Neutrophil (primary cell): Measurements from ENCODE around the gene ZSCAN10.
A peak's percentile ranks its signal among the peaks of the same experiment; 100 is the strongest.

ENCODE experiments used
- H3K27ac ChIP-seq: fragments of 200-600 bp; sonication (generic); 2 replicates; pipeline ENCODE4 v1.5.1; 2016; ENCODE audit warnings: mild to moderate bottlenecking, moderate library complexity
- H3K27me3 ChIP-seq: fragments of 200-600 bp; sonication (generic); 2 replicates; pipeline ENCODE4 v1.6.0; 2016; ENCODE audit warnings: mild to moderate bottlenecking
- H3K36me3 ChIP-seq: fragments of 200-600 bp; sonication (generic); 2 replicates; pipeline ENCODE4 v1.5.1; 2017
- H3K4me1 ChIP-seq, 2 experiments: fragments of 200-600 bp in 1 of 2; sonication (generic) in 1 of 2; 1 replicate in 1 of 2; 2 replicates in 1 of 2; pipeline versions ENCODE4 v1.5.1 to v1.6.1; 2013 to 2016; ENCODE audit warnings: low read depth in 1 of 2, low read length in 1 of 2, mild to moderate bottlenecking in 1 of 2, moderate library complexity in 1 of 2; ENCODE audit not compliant: control insufficient read depth in 1 of 2, insufficient read depth in 1 of 2
- H3K4me3 ChIP-seq, 2 experiments: fragments of 200-600 bp in 1 of 2; sonication (generic) in 1 of 2; 1 replicate in 1 of 2; 2 replicates in 1 of 2; pipeline ENCODE4 v1.5.1; 2013 to 2016; ENCODE audit warnings: low read depth in 1 of 2, low read length in 1 of 2, mild to moderate bottlenecking in 1 of 2, moderate library complexity in 1 of 2
- H3K9me3 ChIP-seq: fragments of 200-600 bp; sonication (generic); 2 replicates; pipeline ENCODE4 v1.5.1; 2016
- CTCF ChIP-seq: fragments of 200-600 bp; sonication (generic); IDR thresholded peaks from 2 replicates; pipeline ENCODE4 v1.5.1; 2016; ENCODE audit warnings: antibody characterized with exemption

ZSCAN10 gene

DNA sequence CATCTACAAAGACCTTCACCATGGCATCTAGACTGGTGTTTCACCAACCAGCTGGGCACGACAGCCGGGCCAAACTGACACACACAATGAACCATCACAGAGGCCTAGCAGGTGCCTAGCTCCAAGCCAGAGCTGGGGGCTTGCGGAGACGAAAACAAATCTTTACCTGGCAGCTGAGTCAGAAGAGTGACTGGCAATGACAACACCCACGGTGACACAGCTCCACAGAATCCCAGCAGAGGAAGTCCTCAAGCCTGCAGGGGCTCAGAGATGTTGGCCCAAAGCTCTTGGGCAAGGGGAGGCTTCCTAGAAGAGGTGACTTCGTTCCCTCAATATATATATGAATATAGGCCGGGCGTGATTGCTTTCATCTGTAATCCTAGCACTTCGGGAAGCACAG is 47.6 kb downstream of the ZSCAN10 start:
- peaks cover 66% of the 10 kb centered on the region for H3K36me3 ChIP-seq
- H3K4me3 ChIP-seq, result peak overlapping the region; percentile 99
- peaks cover 81 to 91% of the 10 kb centered on the region in 2 experiments for H3K4me1 ChIP-seq
- no peaks in the 10 kb centered on the region for H3K27me3 ChIP-seq
- peak overlapping the region; percentile 94 for H3K27ac ChIP-seq
- H3K9me3 ChIP-seq, result no peaks in the 10 kb centered on the region
- TF ChIP-seq CTCF, result no peak

- peak overlapping the region; percentile 94 for H3K27ac ChIP-seq
- TF ChIP-seq CTCF, result no peak
- peak overlapping the region; percentile 99 for H3K4me3 ChIP-seq
- peaks cover 61% of the 10 kb centered on the region for H3K36me3 ChIP-seq
- H3K4me1 ChIP-seq, result peaks cover 76 to 86% of the 10 kb centered on the region in 2 experiments
- H3K27me3 ChIP-seq, result no peaks in the 10 kb centered on the region
- no peaks in the 10 kb centered on the region for H3K9me3 ChIP-seq
These were observed 48.1 kb downstream of the ZSCAN10 start for GRCh38 chr16:3051009-3051408.

GRCh38 chr16:3050487-3050886 is 48.6 kb downstream of the ZSCAN10 start:
- H3K9me3 ChIP-seq, result no peaks in the 10 kb centered on the region
- H3K27ac ChIP-seq, result peak overlapping the region; percentile 94
- peak overlapping the region; percentile 99 for H3K4me3 ChIP-seq
- peaks cover 56% of the 10 kb centered on the region for H3K36me3 ChIP-seq
- TF ChIP-seq CTCF, result no peak
- H3K4me1 ChIP-seq, result peaks cover 71 to 81% of the 10 kb centered on the region in 2 experiments
- no peaks in the 10 kb centered on the region for H3K27me3 ChIP-seq

DNA sequence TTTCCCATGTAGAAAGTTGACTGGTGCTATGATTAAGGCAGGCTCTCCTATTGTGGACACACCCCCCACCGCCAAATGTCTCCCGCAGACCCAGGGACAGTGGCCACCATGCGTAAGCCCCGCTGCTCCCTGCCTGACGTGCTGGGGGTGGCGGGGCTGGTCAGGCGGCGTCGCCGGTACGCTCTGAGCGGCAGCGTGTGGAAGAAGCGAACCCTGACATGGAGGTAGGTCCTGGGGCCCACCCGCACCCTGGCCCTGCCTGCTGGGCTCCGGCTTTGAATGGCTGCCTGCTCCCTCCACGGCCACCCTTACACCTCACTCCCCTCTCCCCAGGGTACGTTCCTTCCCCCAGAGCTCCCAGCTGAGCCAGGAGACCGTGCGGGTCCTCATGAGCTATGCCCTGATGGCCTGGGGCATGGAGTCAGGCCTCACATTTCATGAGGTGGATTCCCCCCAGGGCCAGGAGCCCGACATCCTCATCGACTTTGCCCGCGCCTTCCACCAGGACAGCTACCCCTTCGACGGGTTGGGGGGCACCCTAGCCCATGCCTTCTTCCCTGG is 49.1 kb downstream of the ZSCAN10 start:
- H3K4me3 ChIP-seq, result peak overlapping the region; percentile 99
- H3K27me3 ChIP-seq, result no peaks in the 10 kb centered on the region
- H3K9me3 ChIP-seq, result no peaks in the 10 kb centered on the region

DNA sequence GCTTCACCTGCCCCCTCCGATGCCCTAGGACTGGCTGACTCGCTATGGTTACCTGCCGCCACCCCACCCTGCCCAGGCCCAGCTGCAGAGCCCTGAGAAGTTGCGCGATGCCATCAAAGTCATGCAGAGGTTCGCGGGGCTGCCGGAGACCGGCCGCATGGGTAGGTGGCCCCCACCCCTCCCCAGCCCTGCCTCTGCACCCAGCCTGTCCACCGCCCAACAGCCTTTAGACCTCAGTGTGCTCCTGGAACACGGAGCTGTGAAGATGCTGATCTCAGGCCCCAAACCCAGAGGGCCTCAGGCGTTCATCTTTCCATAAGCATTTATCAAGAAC is 51.7 kb downstream of the ZSCAN10 start:
- peaks cover 73 to 80% of the 10 kb centered on the region in 2 experiments for H3K4me1 ChIP-seq
- H3K9me3 ChIP-seq, result no peaks in the 10 kb centered on the region
- H3K27ac ChIP-seq, result peak overlapping the region; percentile 94
- H3K27me3 ChIP-seq, result peaks cover 6% of the 10 kb centered on the region
- peaks cover 46% of the 10 kb centered on the region for H3K36me3 ChIP-seq
- TF ChIP-seq CTCF, result no peak
- H3K4me3 ChIP-seq, result peak overlapping the region; percentile 99

More for the DNA sequence above, 49.1 kb downstream of the ZSCAN10 start:
- H3K27ac ChIP-seq, result peak overlapping the region; percentile 94
- peaks cover 70 to 80% of the 10 kb centered on the region in 2 experiments for H3K4me1 ChIP-seq
- peaks cover 51% of the 10 kb centered on the region for H3K36me3 ChIP-seq
- TF ChIP-seq CTCF, result no peak
